GM19240 (cell line): Measurements from ENCODE around the gene PRLR.
"Not testable (repeated sequence)": the region's sequence is repeated elsewhere in the genome, so short reads cannot be mapped to it uniquely, and the experiment has no call there.

Experiments
- DNase-seq: peaks from one replicate; pipeline ENCODE4 v3.0.0; 2011; ENCODE audit warnings: low spot score; ENCODE audit not compliant: insufficient read length

The PRLR gene

DNA sequence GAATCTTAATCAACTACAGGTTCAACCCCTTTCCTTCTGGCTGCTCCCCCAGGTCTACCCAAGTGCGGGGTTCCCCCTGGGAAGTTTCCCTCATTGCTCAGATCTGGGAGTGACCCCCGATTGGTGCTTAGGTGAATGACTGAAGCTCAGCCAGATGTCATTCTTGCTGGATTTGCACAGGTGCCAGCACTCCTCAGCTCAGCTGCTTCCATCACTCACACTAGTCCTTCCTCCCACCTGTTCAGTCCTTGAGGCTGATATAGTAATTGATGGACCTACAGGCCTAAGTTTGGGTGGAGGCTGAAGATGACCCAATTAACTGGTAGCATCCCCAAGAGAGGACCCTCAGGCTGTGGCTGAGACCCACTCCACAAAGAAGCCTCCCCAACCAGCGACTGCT is 32.9 kb downstream of the PRLR start:
- DNase-seq = no peak

DNA sequence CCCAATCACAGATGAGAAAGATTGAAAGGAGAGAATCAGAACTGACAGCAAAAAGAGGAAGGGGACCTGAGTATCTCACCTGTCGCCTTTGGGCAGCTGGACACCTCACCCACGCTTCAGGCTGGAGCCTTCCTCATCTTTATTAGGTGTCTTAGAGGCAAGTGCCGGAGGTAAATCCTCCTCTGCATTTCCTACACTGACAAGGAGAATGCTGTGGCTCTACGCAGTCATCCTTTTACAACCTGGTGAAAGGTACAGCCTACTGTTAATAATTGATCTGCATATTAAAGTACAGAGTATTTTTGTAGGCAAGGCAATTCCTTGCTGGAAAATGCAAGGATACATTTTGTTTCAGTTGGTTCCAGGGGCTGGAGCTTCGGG is 34.8 kb downstream of the PRLR start:
- DNase-seq = no peak

- DNase-seq = no peak
Observed at GRCh38 chr5:35194635-35195471, 35.4 kb downstream of the PRLR start.

GRCh38 chr5:35192506-35192905 is 37.8 kb downstream of the PRLR start:
- DNase-seq = no peak

DNA sequence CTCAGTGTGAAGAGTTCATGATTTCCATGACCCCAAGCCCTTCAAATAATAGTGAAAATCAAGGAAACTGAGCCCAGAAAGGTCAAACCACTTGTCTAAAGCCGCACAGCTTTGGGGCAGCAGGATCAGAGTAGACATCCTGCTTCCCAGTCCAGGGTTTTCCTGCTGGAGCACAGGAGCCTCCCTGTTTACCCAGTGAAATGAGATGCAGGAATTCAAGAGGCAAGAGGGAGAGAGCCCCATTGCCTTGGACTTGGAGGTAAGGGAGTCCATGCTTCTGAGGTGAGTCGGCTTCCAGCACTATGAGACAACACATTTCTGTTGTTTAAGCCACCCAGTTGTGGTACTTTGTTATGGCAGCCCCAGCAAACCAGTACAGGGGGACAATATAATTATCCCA is 40.5 kb downstream of the PRLR start:
- not testable (repeated sequence) for DNase-seq

GRCh38 chr5:35188031-35188457 is 42.2 kb downstream of the PRLR start:
- DNase-seq = no peak

DNA sequence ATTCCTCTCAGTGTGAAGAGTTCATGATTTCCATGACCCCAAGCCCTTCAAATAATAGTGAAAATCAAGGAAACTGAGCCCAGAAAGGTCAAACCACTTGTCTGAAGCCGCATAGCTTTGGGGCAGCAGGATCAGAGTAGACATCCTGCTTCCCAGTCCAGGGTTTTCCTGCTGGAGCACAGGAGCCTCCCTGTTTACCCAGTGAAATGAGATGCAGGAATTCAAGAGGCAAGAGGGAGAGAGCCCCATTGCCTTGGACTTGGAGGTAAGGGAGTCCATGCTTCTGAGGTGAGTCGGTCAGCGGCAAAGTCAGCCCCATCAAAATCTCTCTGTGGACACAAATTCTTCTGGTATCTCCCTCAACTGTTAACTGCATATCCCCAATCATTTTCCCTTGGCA is 42.7 kb downstream of the PRLR start:
- not testable (repeated sequence) for DNase-seq

GRCh38 chr5:35186749-35187148 is 43.5 kb downstream of the PRLR start:
- no peak for DNase-seq

- DNase-seq = no peak
Observed at GRCh38 chr5:35185518-35185917, 44.8 kb downstream of the PRLR start.

DNA sequence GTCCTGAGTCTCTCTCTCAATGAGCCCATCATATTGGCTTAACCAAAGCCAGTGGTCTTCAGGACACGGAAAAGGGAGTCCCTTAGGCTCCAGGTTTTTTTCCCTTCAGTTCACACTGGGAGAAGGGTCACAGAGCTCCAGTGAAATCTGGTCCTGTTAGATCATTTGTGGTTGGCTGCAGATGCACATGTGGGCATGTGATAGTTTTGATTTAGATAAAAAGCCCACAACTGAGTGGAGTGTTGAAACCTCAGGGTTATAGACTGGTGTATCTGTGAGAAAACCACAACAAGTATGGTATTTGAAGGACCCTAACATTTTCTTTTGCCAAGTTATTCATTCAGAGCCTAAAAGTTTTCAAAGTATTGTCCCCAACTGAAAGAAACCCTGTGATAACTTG is 46.7 kb downstream of the PRLR start:
- no peak for DNase-seq

- no peak for DNase-seq
Observed at GRCh38 chr5:35182910-35183535, 47.3 kb downstream of the PRLR start.

DNA sequence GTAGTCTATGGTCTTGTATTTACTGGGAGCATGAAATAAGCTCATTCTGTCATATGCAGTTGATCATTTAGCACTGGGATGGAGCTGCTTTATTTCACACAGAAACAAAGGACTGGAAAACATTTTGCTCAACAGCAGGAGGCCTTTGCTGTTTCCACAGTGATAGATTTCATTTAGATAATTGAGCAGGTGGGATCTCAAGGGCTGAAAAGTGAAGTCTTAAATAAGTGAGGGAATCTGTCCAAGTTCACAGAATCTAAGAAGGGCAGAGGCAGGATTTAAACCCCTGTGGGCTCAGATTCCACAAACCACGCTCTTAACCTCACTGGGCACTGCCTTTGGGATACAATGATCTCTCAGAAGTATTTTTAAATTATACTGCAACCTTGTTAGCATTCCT is 47.8 kb downstream of the PRLR start:
- no peak for DNase-seq

DNA sequence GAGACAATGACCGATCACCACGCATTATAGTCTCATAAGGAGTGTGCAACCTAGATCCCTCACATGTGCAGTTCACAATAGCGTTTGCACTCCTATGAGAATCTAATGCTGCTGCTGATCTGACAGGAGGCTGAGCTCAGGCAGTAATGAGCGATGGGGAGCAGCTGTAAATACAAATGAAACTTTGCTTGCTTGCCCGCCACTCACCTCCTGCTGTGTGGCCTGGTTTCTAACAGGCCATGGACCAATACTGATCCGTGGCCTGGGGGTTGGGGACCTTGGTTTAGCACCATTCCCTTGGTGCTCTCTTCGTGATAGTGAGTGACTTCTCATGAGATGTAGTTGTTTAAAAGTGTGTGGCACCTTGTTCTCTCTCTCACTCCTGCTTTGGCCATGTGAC is 50.2 kb downstream of the PRLR start:
- DNase-seq = no peak

DNA sequence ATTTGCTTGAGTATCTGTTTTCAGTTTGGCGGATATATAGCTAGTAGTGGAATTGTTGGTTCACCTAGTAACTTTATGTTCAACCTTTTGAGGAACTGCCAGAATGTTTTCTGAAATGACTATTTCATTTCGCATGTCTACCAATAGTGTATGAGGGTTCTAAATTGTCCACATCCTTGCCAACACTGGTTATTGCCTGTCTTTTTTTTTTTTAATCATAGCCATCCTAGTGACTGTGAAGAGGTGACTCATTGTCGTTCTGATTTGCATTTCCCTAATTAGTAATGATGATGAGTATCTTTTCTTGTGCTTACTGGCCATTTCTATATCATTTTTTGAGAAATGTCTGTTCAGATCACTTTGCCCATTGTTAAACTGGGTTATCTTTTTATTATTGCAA is 52.5 kb downstream of the PRLR start:
- DNase-seq = no peak

- DNase-seq = no peak
Observed at GRCh38 chr5:35172533-35172932, 57.8 kb downstream of the PRLR start.

GRCh38 chr5:35171991-35172390 is 58.3 kb downstream of the PRLR start:
- DNase-seq = no peak

DNA sequence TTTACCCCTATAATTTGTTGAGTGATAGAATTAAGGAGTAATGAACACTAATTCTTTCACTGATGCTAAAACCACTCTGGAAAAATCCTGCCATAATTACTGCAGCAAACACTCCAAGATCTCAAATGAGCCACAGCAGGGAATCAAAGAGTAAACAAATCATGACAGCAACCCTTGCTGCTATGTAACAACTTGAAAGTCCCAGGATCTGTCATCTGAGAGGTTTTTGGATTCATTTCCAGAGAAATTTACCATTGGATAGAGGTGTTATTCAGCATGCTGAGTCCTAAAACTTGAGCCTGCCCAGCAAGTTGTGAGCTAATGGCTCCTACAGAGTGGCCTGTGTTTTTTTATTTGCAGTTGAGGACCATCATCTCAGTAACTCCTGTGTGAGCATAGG is 59.2 kb downstream of the PRLR start:
- no peak for DNase-seq

DNA sequence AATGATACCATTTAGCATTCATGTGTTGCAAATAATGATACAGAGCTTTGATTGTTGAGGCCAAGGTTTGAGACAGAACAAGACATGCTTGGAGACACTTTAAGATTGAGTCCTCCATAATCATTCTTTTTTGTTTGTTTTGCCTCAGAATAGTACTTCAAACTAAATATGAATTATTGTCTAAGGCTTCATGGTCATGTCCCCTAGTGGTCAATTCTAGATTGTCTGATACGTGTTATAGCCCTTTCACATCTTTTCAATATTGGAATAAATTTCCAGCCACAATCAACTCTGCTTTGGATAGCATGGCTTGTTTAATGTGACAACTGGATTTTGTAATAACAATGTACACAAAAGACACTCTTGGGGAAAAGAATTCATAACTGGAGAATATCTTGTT is 64.2 kb downstream of the PRLR start:
- no peak for DNase-seq

GRCh38 chr5:35164860-35165542 is 65.3 kb downstream of the PRLR start:
- no peak for DNase-seq

GRCh38 chr5:35163710-35164033 is 66.6 kb downstream of the PRLR start:
- no peak for DNase-seq

DNA sequence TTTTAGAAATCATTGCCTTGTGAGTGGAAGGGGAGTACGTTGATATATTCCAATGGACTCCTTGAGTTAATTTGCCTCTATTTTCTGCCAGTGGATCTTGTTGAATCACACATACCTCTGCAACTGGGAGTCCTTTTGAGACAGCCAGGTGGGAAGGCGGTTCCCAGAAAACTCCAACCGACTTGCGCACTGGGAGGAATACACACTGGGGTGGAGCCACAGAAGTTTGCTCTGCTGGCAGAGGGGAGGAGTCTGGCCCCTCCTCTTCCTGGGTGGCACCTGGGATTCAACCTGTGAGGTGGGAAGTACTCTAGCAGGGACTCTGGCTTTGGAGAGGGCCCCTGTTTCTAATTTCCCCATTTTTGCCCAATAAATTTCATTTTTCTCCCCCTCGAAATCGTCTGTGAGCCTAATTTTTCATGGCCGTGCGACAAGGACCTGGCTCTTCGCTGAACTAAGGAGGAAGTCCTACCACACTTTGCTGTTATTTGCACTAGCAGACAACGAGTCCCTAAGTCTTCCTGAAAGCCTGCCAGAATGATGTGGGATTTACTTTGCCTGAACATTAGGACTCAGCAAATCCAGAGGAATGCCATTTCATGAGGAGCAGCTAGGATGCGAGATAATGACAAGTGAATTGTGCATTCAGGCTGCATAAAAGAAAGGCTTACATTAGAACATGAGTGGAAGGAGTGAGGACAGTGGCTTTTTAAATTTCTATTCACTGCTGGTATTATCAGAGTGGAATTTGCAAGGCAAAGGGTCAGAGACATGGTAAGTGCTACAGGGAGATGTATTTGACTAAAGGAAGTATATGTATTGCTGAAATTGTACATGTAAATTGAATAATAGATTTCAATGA is 67.2 kb downstream of the PRLR start:
- no peak for DNase-seq
